ENCODE data around the gene USP24. TPM values are rescaled to one million over a fixed set of nuclear protein-coding genes. Genes with fewer than 3 reads are reported as not detected.

The USP24 gene
- polyA plus RNA-seq, 1 donor (not counting 4 experiments of a cell fraction or from before 2014, with no cell fraction given), result 22.5 TPM

DNA sequence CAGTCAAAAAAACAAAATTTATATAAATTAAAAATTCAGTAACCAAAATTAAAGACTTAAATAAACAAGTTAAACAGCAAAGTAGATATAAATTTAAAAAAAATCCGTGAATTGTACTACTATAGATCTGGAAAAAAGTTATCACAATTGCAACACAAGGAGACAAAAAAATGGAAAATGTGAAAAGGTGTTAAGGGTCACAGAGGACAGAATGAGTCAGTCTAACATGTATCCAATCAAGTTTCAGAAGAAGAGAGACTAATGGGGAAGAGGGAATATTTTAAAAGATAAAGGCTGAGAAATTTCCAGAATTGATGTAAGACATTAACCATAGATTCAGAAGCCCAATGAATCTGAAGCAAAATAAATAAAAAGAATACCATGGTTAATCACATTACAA is 46.0 kb downstream of the USP24 start:
- Histone ChIP-seq H3K4me2 (ENCODE audit: control insufficient read depth, extremely low read depth, insufficient read depth, low read depth, low read length) (no peak overlapping the region), H3K4me1 (ENCODE audit: control insufficient read depth, extremely low read depth, insufficient read depth, low read length) (no peaks in the 10 kb centered on the region), H3K36me3 (ENCODE audit: control insufficient read depth in 2 of 2, extremely low read depth in 1 of 2, insufficient read depth in 2 of 2, low read length in 2 of 2) (peaks cover 6 to 17% of the 10 kb centered on the region in 2 experiments), H3K27ac (ENCODE audit: control insufficient read depth, insufficient read depth, low read length) (no peak overlapping the region), H3K4me3 (ENCODE audit: control insufficient read depth in 2 of 3, extremely low read depth in 1 of 3, insufficient read depth in 2 of 3, low read depth in 1 of 3, low read length in 3 of 3) (no peak overlapping the region), H3K79me2 (ENCODE audit: control insufficient read depth, insufficient read depth, low read length) (no peaks in the 10 kb centered on the region), H4K20me1 (ENCODE audit: control insufficient read depth, extremely low read depth, insufficient read depth, low read length) (no peaks in the 10 kb centered on the region), H3K9me3 (ENCODE audit: control insufficient read depth, low read depth, low read length) (no peaks in the 10 kb centered on the region), H3K27me3 (ENCODE audit: control insufficient read depth, extremely low read depth, insufficient read depth, low read length) (no peaks in the 10 kb centered on the region), H2AFZ (ENCODE audit: control insufficient read depth, low read length) (no peak overlapping the region), H3K9ac (ENCODE audit: control insufficient read depth, extremely low read depth, insufficient read depth, low read length) (no peak overlapping the region), H3K9me1 (ENCODE audit: control insufficient read depth, extremely low read depth, insufficient read depth, low read length) (no peaks in the 10 kb centered on the region)
- TF ChIP-seq, protein P1, sequence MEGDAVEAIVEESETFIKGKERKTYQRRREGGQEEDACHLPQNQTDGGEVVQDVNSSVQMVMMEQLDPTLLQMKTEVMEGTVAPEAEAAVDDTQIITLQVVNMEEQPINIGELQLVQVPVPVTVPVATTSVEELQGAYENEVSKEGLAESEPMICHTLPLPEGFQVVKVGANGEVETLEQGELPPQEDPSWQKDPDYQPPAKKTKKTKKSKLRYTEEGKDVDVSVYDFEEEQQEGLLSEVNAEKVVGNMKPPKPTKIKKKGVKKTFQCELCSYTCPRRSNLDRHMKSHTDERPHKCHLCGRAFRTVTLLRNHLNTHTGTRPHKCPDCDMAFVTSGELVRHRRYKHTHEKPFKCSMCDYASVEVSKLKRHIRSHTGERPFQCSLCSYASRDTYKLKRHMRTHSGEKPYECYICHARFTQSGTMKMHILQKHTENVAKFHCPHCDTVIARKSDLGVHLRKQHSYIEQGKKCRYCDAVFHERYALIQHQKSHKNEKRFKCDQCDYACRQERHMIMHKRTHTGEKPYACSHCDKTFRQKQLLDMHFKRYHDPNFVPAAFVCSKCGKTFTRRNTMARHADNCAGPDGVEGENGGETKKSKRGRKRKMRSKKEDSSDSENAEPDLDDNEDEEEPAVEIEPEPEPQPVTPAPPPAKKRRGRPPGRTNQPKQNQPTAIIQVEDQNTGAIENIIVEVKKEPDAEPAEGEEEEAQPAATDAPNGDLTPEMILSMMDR (optimal IDR thresholded peaks at IDR 0.05 in 1 of 3, IDR thresholded peaks at IDR 0.05 in 1 of 3, conservative IDR thresholded peaks at IDR 0.05 in 1 of 3; ENCODE audit: extremely low read depth in 1 of 3, insufficient read depth in 2 of 3, low read length in 3 of 3), result no peak
- no peak for TF ChIP-seq EZH2 (IDR thresholded peaks at IDR 0.05; ENCODE audit: low read length)
- no peak for DNase-seq (ENCODE audit: low read depth, low spot score)
- no peak for FAIRE-seq
- dilution Hi-C loops (cut with MboI; ENCODE audit: extremely low pct_ligation_motif_present, low sequenced_read_pairs), result no loop called here

DNA sequence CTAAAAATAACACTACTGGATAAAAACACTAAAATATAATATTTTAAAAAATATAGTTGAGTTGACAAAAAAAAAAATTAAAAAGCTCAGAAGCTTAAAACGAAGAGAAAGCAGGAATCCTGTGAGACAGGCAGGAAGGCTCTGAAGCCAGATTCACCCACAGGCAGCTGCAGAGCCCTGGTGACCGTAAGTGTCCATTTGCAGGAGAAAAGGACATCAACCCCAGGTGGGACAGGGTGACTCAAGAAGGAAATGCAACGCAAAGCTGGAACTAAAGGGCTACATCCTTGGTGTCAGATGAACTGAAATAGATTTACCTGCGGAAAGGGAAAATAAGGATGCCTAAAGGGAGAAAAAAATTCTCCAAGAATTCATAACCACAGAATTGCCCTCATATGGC is 46.8 kb downstream of the USP24 start:
- H3K4me1 ChIP-seq (ENCODE audit: control insufficient read depth, extremely low read depth, insufficient read depth, low read length), result no peaks in the 10 kb centered on the region
- no peak for FAIRE-seq
- H3K79me2 ChIP-seq (ENCODE audit: control insufficient read depth, insufficient read depth, low read length), result no peaks in the 10 kb centered on the region
- H3K9me3 ChIP-seq (ENCODE audit: control insufficient read depth, low read depth, low read length), result no peaks in the 10 kb centered on the region
- no peak overlapping the region for H3K27ac ChIP-seq (ENCODE audit: control insufficient read depth, insufficient read depth, low read length)
- DNase-seq (ENCODE audit: low read depth, low spot score), result no peak
- no peaks in the 10 kb centered on the region for H4K20me1 ChIP-seq (ENCODE audit: control insufficient read depth, extremely low read depth, insufficient read depth, low read length)
- dilution Hi-C loops (cut with MboI; ENCODE audit: extremely low pct_ligation_motif_present, low sequenced_read_pairs), result no loop called here
- peaks cover 6 to 17% of the 10 kb centered on the region in 2 experiments for H3K36me3 ChIP-seq (ENCODE audit: control insufficient read depth in 2 of 2, extremely low read depth in 1 of 2, insufficient read depth in 2 of 2, low read length in 2 of 2)
- H3K4me3 ChIP-seq (ENCODE audit: control insufficient read depth in 2 of 3, extremely low read depth in 1 of 3, insufficient read depth in 2 of 3, low read depth in 1 of 3, low read length in 3 of 3), result no peak overlapping the region
- no peak for TF ChIP-seq EZH2 (IDR thresholded peaks at IDR 0.05; ENCODE audit: low read length)
- TF ChIP-seq, protein P1 (optimal IDR thresholded peaks at IDR 0.05 in 1 of 3, IDR thresholded peaks at IDR 0.05 in 1 of 3, conservative IDR thresholded peaks at IDR 0.05 in 1 of 3; ENCODE audit: extremely low read depth in 1 of 3, insufficient read depth in 2 of 3, low read length in 3 of 3), result no peak
- H2AFZ ChIP-seq (ENCODE audit: control insufficient read depth, low read length), result no peak overlapping the region
- H3K9ac ChIP-seq (ENCODE audit: control insufficient read depth, extremely low read depth, insufficient read depth, low read length), result no peak overlapping the region
- H3K4me2 ChIP-seq (ENCODE audit: control insufficient read depth, extremely low read depth, insufficient read depth, low read depth, low read length), result no peak overlapping the region
- no peaks in the 10 kb centered on the region for H3K27me3 ChIP-seq (ENCODE audit: control insufficient read depth, extremely low read depth, insufficient read depth, low read length)
- no peaks in the 10 kb centered on the region for H3K9me1 ChIP-seq (ENCODE audit: control insufficient read depth, extremely low read depth, insufficient read depth, low read length)

All from keratinocyte (primary cell).